Right lobe of liver (tissue), 6 donors: ENCODE data around the gene TCN2. TPM values are rescaled to one million over a fixed set of nuclear protein-coding genes. Genes with fewer than 3 reads are reported as not detected.
"Not testable (repeated sequence)": the region's sequence is repeated elsewhere in the genome, so short reads cannot be mapped to it uniquely, and the experiment has no call there.

ENCODE experiments used
- ATAC-seq, 4 donors: fragments of 200-7000 bp; cut with Tn5 transposase; one replicate each; pipeline ENCODE4 v1.9.1; 2020; ENCODE audit warnings: mild to moderate bottlenecking in 4 of 4, moderate library complexity in 4 of 4
- DNase-seq, 3 donors: peaks; one replicate each; pipeline ENCODE4 v3.0.0-alpha.2; 2020
- H3K27ac ChIP-seq, 3 donors: fragments of 200-600 bp; one replicate each; pipeline ENCODE4 v1.8.0; 2022
- H3K27me3 ChIP-seq, 2 donors: fragments of 200-600 bp; one replicate each; pipeline ENCODE4 v1.8.0; 2022
- H3K36me3 ChIP-seq, 4 donors: fragments of 200-600 bp; sonication (generic) in 1 of 4; one replicate each; pipeline versions ENCODE4 v1.5.1 to v1.8.0; 2017 to 2022; ENCODE audit warnings: control low read depth in 1 of 4
- H3K4me1 ChIP-seq, 4 donors: fragments of 200-600 bp; sonication (generic) in 1 of 4; one replicate each; pipeline versions ENCODE4 v1.5.1 to v1.8.0; 2017 to 2022; ENCODE audit warnings: control low read depth in 1 of 4
- H3K4me3 ChIP-seq, 3 donors: fragments of 200-600 bp; one replicate each; pipeline ENCODE4 v1.8.0; 2022
- H3K9me3 ChIP-seq, 4 donors: fragments of 200-600 bp; sonication (generic) in 1 of 4; one replicate each; pipeline versions ENCODE4 v1.5.1 to v1.8.0; 2017 to 2022; ENCODE audit warnings: control low read depth in 1 of 4
- CTCF ChIP-seq, 4 donors: fragments of 200-600 bp in 3 of 4; fragments of 450-650 bp in 1 of 4; IDR thresholded peaks; one replicate each; pipeline versions ENCODE4 v1.5.1 to v1.8.0; 2016 to 2022; ENCODE audit warnings: antibody characterized with exemption in 4 of 4, mild to moderate bottlenecking in 2 of 4
- POLR2A ChIP-seq: fragments of 450-650 bp; IDR thresholded peaks from one replicate; pipeline ENCODE4 v1.6.1; 2017; ENCODE audit warnings: antibody characterized with exemption, mild to moderate bottlenecking
- WGBS: methylation state at CpG from one replicate; pipeline ENCODE4 v1.1.6; 2018; ENCODE audit warnings: low coverage, low lambda C conversion rate; ENCODE audit not compliant: insufficient coverage; ENCODE audit errors: missing lambda C conversion rate; 5-methylcytosine and 5-hydroxymethylcytosine counted together
- intact Hi-C, 2 donors: fragments of 100-400 bp; cut with DNase I; formaldehyde crosslinking; loops; one replicate each; pipeline versions ENCODE4 v1.11.2 to v1.14.1; 2022
- long read RNA-seq: library from polyadenylated mRNA; unstranded; transcript quantifications from one replicate; pipeline ENCODE4 v2.0.0, GENCODE V29; 2019
- total RNA-seq, 6 experiments: library from RNA; depleted of rRNA in 2 of 6; stranded (reverse); fragments of >200 nt in 2 of 6; fragmentation: NEBNext Ultra II Directional in 3 of 6; extraction: Animal tissue kit (Norgen Biotek cat#: 25700) in 3 of 6; gene quantifications; one replicate each; pipeline versions ENCODE4 v1.1.0 to v1.2.4, GENCODE V29; 2016 to 2023
- donor health status: DM: no; HTN: yes; CAD: no.
- donor health status: DM: no; HTN: no; CAD: no.
- donor health status: DM: no; HTN: no; CAD: no.
- donor health status: DM: no; HTN: yes; CAD: no.
- donor health status: DM: no; HTN: yes; CAD: no.

Gene TCN2
- 10 to 100 TPM in 5 of 6 experiments, 1 to 10 TPM in 1; 8.9 to 14.6 (median 12.8) TPM for total RNA-seq
- long read RNA-seq, partial matches to known transcripts, result 1 of 3 reads
- long read RNA-seq, other reads (novel, unspliced or antisense), result 0 of 3 reads

- peak; percentile 80 to 87 (median 84) for ATAC-seq
- peaks cover 0 to 3% (median 0%) of the 10 kb centered on the region in 4 donors for H3K36me3 ChIP-seq
- TF ChIP-seq POLR2A (peak; percentile 42), CTCF (IDR thresholded peaks at IDR 0.05) (peak in 2 of 4 donors; percentile 7 to 8)
- 0% methylated on average over 16 of the region's 24 CpGs for WGBS
- peaks cover 0 to 16% (median 5%) of the 10 kb centered on the region in 4 donors for H3K4me1 ChIP-seq
- H3K27ac ChIP-seq, result peak within 1 kb of the TSS; percentile 63 to 71 (median 67)
- intact Hi-C loops, result no loop called here
- H3K9me3 ChIP-seq, result no peaks in the 10 kb centered on the region
- DNase-seq, result peak; percentile 73 to 84 (median 82)
- peak within 1 kb of the TSS; percentile 61 to 77 (median 69) for H3K4me3 ChIP-seq
- H3K27me3 ChIP-seq, result no peaks in the 10 kb centered on the region
These were observed at the start of gene TCN2 for GRCh38 chr22:30606455-30607299. TCN2 (plus strand) TSS chr22:30607174; CDS start chr22:30607332, 158 bp downstream.

- 29% methylated on average over 1 of the region's 8 CpGs for WGBS
- intact Hi-C loops, result no loop called here
- Histone ChIP-seq H3K27me3 (no peaks in the 10 kb centered on the region), H3K4me1 (no peaks in the 10 kb centered on the region), H3K27ac (no peak overlapping the region), H3K9me3 (no peaks in the 10 kb centered on the region), H3K4me3 (no peak overlapping the region), H3K36me3 (no peaks in the 10 kb centered on the region)
- ATAC-seq, result no peak
- no peak for DNase-seq
- TF ChIP-seq POLR2A, result no peak
- TF ChIP-seq CTCF (IDR thresholded peaks at IDR 0.05), result no peak
These were observed 49.7 kb upstream of the TCN2 start for GRCh38 chr22:30557243-30557642.

GRCh38 chr22:30559889-30560288 is 47.1 kb upstream of the TCN2 start:
- H3K27me3 ChIP-seq, result no peaks in the 10 kb centered on the region
- ATAC-seq (no peak), DNase-seq (no peak)
- H3K4me1 ChIP-seq, result no peaks in the 10 kb centered on the region
- no peaks in the 10 kb centered on the region for H3K36me3 ChIP-seq
- no peaks in the 10 kb centered on the region for H3K9me3 ChIP-seq
- TF ChIP-seq CTCF (IDR thresholded peaks at IDR 0.05) (no peak), POLR2A (no peak)
- 45% methylated on average over 3 of the region's 6 CpGs for WGBS
- no peak overlapping the region for H3K4me3 ChIP-seq
- intact Hi-C loops, result no loop called here
- no peak overlapping the region for H3K27ac ChIP-seq

GRCh38 chr22:30560643-30561202 is 46.3 kb upstream of the TCN2 start:
- H3K4me3 ChIP-seq, H3K9me3 ChIP-seq, H3K27ac ChIP-seq, H3K27me3 ChIP-seq, DNase-seq, H3K36me3 ChIP-seq, ATAC-seq, H3K4me1 ChIP-seq, intact Hi-C loops: not testable (repeated sequence)
- WGBS, result 89% methylated on average over 2 of the region's 11 CpGs
